Peyer's patch (tissue), 4 donors: Measurements from ENCODE around the gene KCNC4.

Experiments
- POLR2A ChIP-seq, 2 donors: fragments of 450-650 bp; IDR thresholded peaks; one replicate each; pipeline ENCODE4 v1.5.1; 2017; ENCODE audit warnings: antibody characterized with exemption in 2 of 2, mild to moderate bottlenecking in 2 of 2, moderate library complexity in 2 of 2
- TF ChIP-seq, protein P1 (sequence below), 6 experiments: fragments of 450-650 bp in 4 of 6; fragments of 200-600 bp in 2 of 6; sonication (generic) in 1 of 6; IDR thresholded peaks; one replicate each; pipeline ENCODE4 v1.5.1; 2017 to 2019; ENCODE audit warnings: antibody characterized with exemption in 6 of 6, mild to moderate bottlenecking in 3 of 6, moderate library complexity in 1 of 6

DNA sequence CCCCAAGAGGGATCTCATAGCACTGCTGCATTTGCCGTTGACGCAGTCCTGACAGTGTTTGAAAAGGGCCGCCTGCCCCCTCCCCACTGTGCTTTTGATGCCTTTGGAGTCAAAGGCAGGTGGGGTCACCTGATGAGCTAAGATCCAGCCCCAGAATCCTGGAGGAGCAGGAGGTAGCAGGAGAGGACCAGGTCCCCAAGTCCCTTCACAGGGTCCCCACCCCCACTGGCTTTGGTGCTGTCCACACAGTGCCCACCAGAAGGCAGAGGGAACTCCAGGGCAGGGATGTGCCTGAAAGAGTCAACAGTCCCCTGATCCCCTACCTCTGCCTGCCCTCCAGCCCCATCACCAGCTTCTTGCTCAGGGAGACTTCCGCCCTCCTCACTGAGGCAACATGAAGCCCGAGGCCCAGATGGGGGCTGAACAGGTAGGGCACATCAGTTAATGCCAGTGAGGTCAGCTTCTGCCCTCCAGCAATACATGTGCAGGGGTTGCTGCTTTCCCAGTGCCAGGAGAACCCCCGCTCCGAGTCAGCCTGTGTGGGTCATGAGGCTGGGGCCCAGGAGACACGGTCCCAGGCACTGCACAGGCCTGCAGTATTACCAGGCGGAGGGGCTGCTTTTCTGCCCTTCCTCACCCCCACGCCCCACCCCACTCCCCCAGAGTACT is 8.8 kb upstream of the KCNC4 start:
- TF ChIP-seq, protein P1, sequence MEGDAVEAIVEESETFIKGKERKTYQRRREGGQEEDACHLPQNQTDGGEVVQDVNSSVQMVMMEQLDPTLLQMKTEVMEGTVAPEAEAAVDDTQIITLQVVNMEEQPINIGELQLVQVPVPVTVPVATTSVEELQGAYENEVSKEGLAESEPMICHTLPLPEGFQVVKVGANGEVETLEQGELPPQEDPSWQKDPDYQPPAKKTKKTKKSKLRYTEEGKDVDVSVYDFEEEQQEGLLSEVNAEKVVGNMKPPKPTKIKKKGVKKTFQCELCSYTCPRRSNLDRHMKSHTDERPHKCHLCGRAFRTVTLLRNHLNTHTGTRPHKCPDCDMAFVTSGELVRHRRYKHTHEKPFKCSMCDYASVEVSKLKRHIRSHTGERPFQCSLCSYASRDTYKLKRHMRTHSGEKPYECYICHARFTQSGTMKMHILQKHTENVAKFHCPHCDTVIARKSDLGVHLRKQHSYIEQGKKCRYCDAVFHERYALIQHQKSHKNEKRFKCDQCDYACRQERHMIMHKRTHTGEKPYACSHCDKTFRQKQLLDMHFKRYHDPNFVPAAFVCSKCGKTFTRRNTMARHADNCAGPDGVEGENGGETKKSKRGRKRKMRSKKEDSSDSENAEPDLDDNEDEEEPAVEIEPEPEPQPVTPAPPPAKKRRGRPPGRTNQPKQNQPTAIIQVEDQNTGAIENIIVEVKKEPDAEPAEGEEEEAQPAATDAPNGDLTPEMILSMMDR (IDR thresholded peaks at IDR 0.05) = no peak
- no peak for TF ChIP-seq POLR2A (IDR thresholded peaks at IDR 0.05)
